K562 (cell line): ENCODE results near the gene DPEP1. TPM values are rescaled to one million over a fixed set of nuclear protein-coding genes. Genes with fewer than 3 reads are reported as not detected.
"Not testable (repeated sequence)": the region's sequence is repeated elsewhere in the genome, so short reads cannot be mapped to it uniquely, and the experiment has no call there.

ENCODE experiments used
- ATAC-seq: fragments of 200-7000 bp; cut with Tn5 transposase; 3 replicates; pipeline ENCODE4 v1.9.1; 2020; ENCODE audit warnings: moderate library complexity
- BruUV-seq: library from RNA; stranded (reverse); fragments of 400-500 nt; replicated peaks from 2 replicates; lab custom pipeline; 2021; lab: Mats Ljungman, UMichigan
- CTCF ChIA-PET: fragments of 300-600 bp; formaldehyde crosslinking; extraction: SDS; loops from one replicate; lab custom pipeline; 2021; ENCODE audit warnings: low intra/inter-chr PET ratio; lab: Yijun Ruan, JAX
- POLR2A ChIA-PET: fragments of 300-600, 350-650 bp; sonication (Branson Sonifier 250); formaldehyde crosslinking; extraction: SDS; loops from one replicate; lab custom pipeline; 2021; ENCODE audit warnings: antibody characterized with exemption, inconsistent platforms; lab: Yijun Ruan, JAX
- DNase-seq, 4 experiments: peaks; one replicate each; pipeline versions ENCODE4 v3.0.0 to v3.0.0-alpha.2; 2011 to 2018; ENCODE audit warnings: low spot score in 3 of 4, mixed read lengths in 3 of 4; ENCODE audit errors: extremely low read depth in 1 of 4
- FAIRE-seq: peaks from 2 replicates; lab custom pipeline; 2011; peaks lifted over from hg19 to GRCh38; lab: Jason Lieb, UNC
- H2AFZ ChIP-seq: 2 replicates; pipeline ENCODE4 v1.6.0; 2011; ENCODE audit warnings: low read depth, low read length, control low read depth, inconsistent platforms
- H3K27ac ChIP-seq: fragments of 200-600 bp; 3 replicates; pipeline ENCODE4 v1.8.0; 2011; ENCODE audit warnings: low read depth, mild to moderate bottlenecking, control low read depth, inconsistent platforms, low read length, moderate library complexity, mixed read lengths; ENCODE audit errors: extremely low read depth
- H3K27me3 ChIP-seq, 2 experiments: fragments of 300-600 bp in 1 of 2; 2 replicates in 1 of 2; 3 replicates in 1 of 2; pipeline versions ENCODE4 v1.6.0 to v1.8.0; 2011; ENCODE audit warnings: inconsistent platforms in 2 of 2, low read length in 2 of 2, mild to moderate bottlenecking in 1 of 2, mixed read lengths in 1 of 2, moderate library complexity in 1 of 2; ENCODE audit not compliant: control insufficient read depth in 2 of 2, insufficient read depth in 2 of 2
- H3K36me3 ChIP-seq: fragments of 300-600 bp; 3 replicates; pipeline ENCODE4 v1.8.0; 2011; ENCODE audit warnings: mild to moderate bottlenecking, low read length, inconsistent platforms; ENCODE audit not compliant: control insufficient read depth, insufficient read depth
- H3K4me1 ChIP-seq, 2 experiments: fragments of 200-600 bp in 1 of 2; replicated peaks in 1 of 2; 2 replicates in 1 of 2; 3 replicates in 1 of 2; pipeline versions ENCODE4 v1.5.1 to v1.8.0; 2011; ENCODE audit warnings: inconsistent platforms in 2 of 2, low read length in 2 of 2, mild to moderate bottlenecking in 1 of 2, mixed read lengths in 1 of 2, moderate library complexity in 1 of 2; ENCODE audit not compliant: control insufficient read depth in 2 of 2, insufficient read depth in 2 of 2
- H3K4me2 ChIP-seq: 2 replicates; pipeline ENCODE4 v1.6.1; 2011; ENCODE audit warnings: low read length, control low read depth, inconsistent platforms, mixed read lengths; ENCODE audit not compliant: insufficient read depth
- H3K4me3 ChIP-seq: fragments of 200-600 bp; sonication (generic), shearing (Covaris generic); 2 replicates; pipeline ENCODE4 v1.5.1; 2016; ENCODE audit warnings: control low read depth, inconsistent platforms
- H3K79me2 ChIP-seq: fragments of 200-600 bp; 3 replicates; pipeline ENCODE4 v1.8.0; 2011; ENCODE audit warnings: low read length, inconsistent platforms; ENCODE audit not compliant: control insufficient read depth, insufficient read depth
- H3K9ac ChIP-seq, 2 experiments: 2 replicates each; pipeline versions ENCODE4 v1.6.0 to v1.6.1; 2011; ENCODE audit warnings: low read depth in 2 of 2, low read length in 2 of 2, control low read depth in 1 of 2, inconsistent platforms in 1 of 2, mild to moderate bottlenecking in 1 of 2, mixed read lengths in 1 of 2; ENCODE audit not compliant: insufficient read depth in 1 of 2
- H3K9me1 ChIP-seq: one replicate; pipeline ENCODE4 v1.6.0; 2011; ENCODE audit warnings: inconsistent platforms, mild to moderate bottlenecking, low read length, moderate library complexity; ENCODE audit not compliant: control insufficient read depth, insufficient read depth
- H3K9me3 ChIP-seq: replicated peaks from 2 replicates; pipeline ENCODE4 v1.5.1; 2011; ENCODE audit warnings: low read depth, low read length, inconsistent platforms; ENCODE audit not compliant: control insufficient read depth, insufficient read depth
- H4K20me1 ChIP-seq: replicated peaks from 2 replicates; pipeline ENCODE4 v1.6.1; 2011; ENCODE audit warnings: low read length, inconsistent platforms, mixed read lengths; ENCODE audit not compliant: control insufficient read depth, insufficient read depth
- CBX5 ChIP-seq: IDR thresholded peaks from 2 replicates; pipeline ENCODE4 v1.6.1; 2014; ENCODE audit warnings: low read depth, borderline replicate concordance
- RAD21 ChIP-seq, 2 experiments: fragments of 250-450 bp in 1 of 2; fragments of 450-650 bp in 1 of 2; sonication (Bioruptor Pico) in 1 of 2; formaldehyde crosslinking in 1 of 2; IDR thresholded peaks in 1 of 2; conservative IDR thresholded peaks in 1 of 2; 2 replicates each; pipeline versions ENCODE4 v1.4.0 to v1.8.0; 2020 to 2022; ENCODE audit warnings: mild to moderate bottlenecking in 2 of 2, moderate library complexity in 1 of 2
- SMC3 ChIP-seq: conservative IDR thresholded peaks from 2 replicates; pipeline ENCODE4 v1.6.1; 2011; ENCODE audit warnings: low read depth, low read length, improper control_type of control experiment; ENCODE audit not compliant: insufficient read depth
- STAG1 ChIP-seq: sonication (generic); formaldehyde crosslinking; IDR thresholded peaks from 2 replicates; pipeline ENCODE4 v1.5.0; 2020; ENCODE audit warnings: missing genetic modification reagents, borderline replicate concordance
- whole genome bisulfite sequencing: fragments of 100-300 bp; shearing (Covaris generic); methylation state at CpG from one replicate; pipeline ENCODE4 v1.1.6; 2016; ENCODE audit warnings: low coverage, mixed read lengths; ENCODE audit not compliant: insufficient coverage; ENCODE audit errors: missing lambda C conversion rate; 5-methylcytosine and 5-hydroxymethylcytosine counted together
- in situ Hi-C: fragments of 300-500 bp; cut with MboI; formaldehyde crosslinking; loops from 4 replicates; pipeline ENCODE4 v1.15.0; 2018; ENCODE audit warnings: inconsistent platforms, mixed read lengths
- intact Hi-C: fragments of 100-400 bp; cut with micrococcal nuclease; formaldehyde crosslinking; loops from 2 replicates; pipeline ENCODE4 v1.14.2; 2022
- polyA plus RNA-seq, 8 experiments: library from polyadenylated mRNA; depleted of rRNA in 4 of 8; stranded (reverse) in 5 of 8; unstranded in 3 of 8; fragments of >200 nt; fragmentation: Nextera tagmentation in 2 of 8; fragmentation: Illumina TruSeq in 1 of 8; extraction: Ambion mirVana in 2 of 8; extraction: Trizol in 1 of 8; gene quantifications; 2 replicates each; pipeline versions ENCODE4 v1.2.1 to v1.2.3, GENCODE V29; 2011 to 2014; ENCODE audit warnings: inconsistent platforms in 1 of 8, missing spikeins in 1 of 8
- total RNA-seq, 7 experiments: library from RNA; depleted of rRNA in 6 of 7; stranded (reverse); fragments of >200 nt in 6 of 7; fragmentation: Illumina TruSeq in 2 of 7; extraction: Trizol in 2 of 7; gene quantifications; 2 replicates each; pipeline versions ENCODE4 v1.2.1 to v1.2.3, GENCODE V29; 2011 to 2021; ENCODE audit warnings: low replicate concordance in 1 of 7
- TF ChIP-seq, protein P1 (sequence below), 3 experiments: IDR thresholded peaks in 2 of 3; conservative IDR thresholded peaks in 1 of 3; 2 replicates each; pipeline ENCODE4 v1.5.1; 2011 to 2012; ENCODE audit warnings: low read length in 3 of 3, mild to moderate bottlenecking in 3 of 3, control low read depth in 2 of 3, improper control_type of control experiment in 1 of 3, inconsistent platforms in 1 of 3, low read depth in 1 of 3, mixed read lengths in 1 of 3, moderate library complexity in 1 of 3; ENCODE audit not compliant: insufficient read depth in 2 of 3
- TF ChIP-seq, protein P2 (sequence below): sonication (generic); formaldehyde crosslinking; IDR thresholded peaks from 2 replicates; pipeline ENCODE4 v1.8.1; 2023; ENCODE audit warnings: mild to moderate bottlenecking, missing genetic modification reagents

DPEP1 gene
- total and polyA plus RNA-seq, 9 of the 15 experiments (the other 6 are each of a cell fraction or from before 2014, with no cell fraction given): 0.14 to 0.31 (median 0.20) TPM; not detected in 6

DNA sequence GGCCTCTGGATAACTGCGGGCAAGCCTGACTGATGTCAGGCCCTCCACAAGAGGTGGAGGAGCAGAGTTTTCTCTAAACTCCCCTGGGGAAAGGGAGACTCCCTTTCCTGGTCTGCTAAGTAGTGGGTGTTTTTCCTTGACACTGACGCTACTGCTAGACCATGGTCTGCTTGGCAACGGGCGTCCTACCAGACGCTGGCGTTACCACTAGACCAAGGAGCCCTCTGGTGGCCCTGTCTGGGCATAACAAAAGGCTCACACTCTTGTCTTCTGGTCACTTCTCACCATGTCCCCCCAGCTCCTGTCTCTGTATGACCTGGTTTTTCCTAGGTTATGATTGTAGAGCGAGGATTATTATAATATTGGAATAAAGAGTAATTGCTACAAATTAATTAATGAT, 53.6 kb downstream of the DPEP1 start:
- DNase-seq: peak in 1 of 4 experiments; percentile 68
- CTCF ChIA-PET: interaction anchor here (1.2 kb wide), 1 partner anchor 92 kb away, joined by 4 read pairs; no protein-coding TSS in a partner anchor
- POLR2A ChIA-PET, in situ Hi-C loops, H3K9me3 ChIP-seq, H3K4me3 ChIP-seq, H3K4me2 ChIP-seq, H3K9ac ChIP-seq, H3K27me3 ChIP-seq, H2AFZ ChIP-seq, BruUV-seq, H3K9me1 ChIP-seq, H4K20me1 ChIP-seq, H3K79me2 ChIP-seq, H3K27ac ChIP-seq: not testable (repeated sequence)
- ATAC-seq: peak; percentile 46; the same call in 1 of the 3 replicates
- FAIRE-seq: peak; percentile 75
- WGBS: 7% methylated on average over 6 of the region's 7 CpGs
- intact Hi-C loops: loop anchor here (2.0 kb wide), 1 partner anchor 92 kb away; the partner anchor contains the start of gene CPNE7
- Histone ChIP-seq H3K4me1 (peaks cover 3 to 19% of the 10 kb centered on the region in 2 experiments; a peak in 3 of 5 replicates), H3K36me3 (peaks cover 19% of the 10 kb centered on the region; the same call in 2 of the 3 replicates)
- TF ChIP-seq, protein P1, sequence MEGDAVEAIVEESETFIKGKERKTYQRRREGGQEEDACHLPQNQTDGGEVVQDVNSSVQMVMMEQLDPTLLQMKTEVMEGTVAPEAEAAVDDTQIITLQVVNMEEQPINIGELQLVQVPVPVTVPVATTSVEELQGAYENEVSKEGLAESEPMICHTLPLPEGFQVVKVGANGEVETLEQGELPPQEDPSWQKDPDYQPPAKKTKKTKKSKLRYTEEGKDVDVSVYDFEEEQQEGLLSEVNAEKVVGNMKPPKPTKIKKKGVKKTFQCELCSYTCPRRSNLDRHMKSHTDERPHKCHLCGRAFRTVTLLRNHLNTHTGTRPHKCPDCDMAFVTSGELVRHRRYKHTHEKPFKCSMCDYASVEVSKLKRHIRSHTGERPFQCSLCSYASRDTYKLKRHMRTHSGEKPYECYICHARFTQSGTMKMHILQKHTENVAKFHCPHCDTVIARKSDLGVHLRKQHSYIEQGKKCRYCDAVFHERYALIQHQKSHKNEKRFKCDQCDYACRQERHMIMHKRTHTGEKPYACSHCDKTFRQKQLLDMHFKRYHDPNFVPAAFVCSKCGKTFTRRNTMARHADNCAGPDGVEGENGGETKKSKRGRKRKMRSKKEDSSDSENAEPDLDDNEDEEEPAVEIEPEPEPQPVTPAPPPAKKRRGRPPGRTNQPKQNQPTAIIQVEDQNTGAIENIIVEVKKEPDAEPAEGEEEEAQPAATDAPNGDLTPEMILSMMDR (IDR thresholded peaks at IDR 0.05 in 2 of 3, conservative IDR thresholded peaks at IDR 0.05 in 1 of 3; ENCODE audit: insufficient read depth in 2 of 3, low read depth in 1 of 3, low read length in 3 of 3): peak; percentile 54 to 65 (median 58)
- peak; percentile 27; the same call in 1 of the 2 replicates for TF ChIP-seq STAG1 (CRISPR knock-in tag)
- 0 out of 4 replicates have a peak, but pooled peaks of 1 of the 2 experiments have one; percentile 16 for TF ChIP-seq RAD21 (CRISPR knock-in tag; conservative IDR thresholded peaks at IDR 0.05 in 1 of 2, IDR thresholded peaks at IDR 0.05 in 1 of 2)
- TF ChIP-seq, protein P2, sequence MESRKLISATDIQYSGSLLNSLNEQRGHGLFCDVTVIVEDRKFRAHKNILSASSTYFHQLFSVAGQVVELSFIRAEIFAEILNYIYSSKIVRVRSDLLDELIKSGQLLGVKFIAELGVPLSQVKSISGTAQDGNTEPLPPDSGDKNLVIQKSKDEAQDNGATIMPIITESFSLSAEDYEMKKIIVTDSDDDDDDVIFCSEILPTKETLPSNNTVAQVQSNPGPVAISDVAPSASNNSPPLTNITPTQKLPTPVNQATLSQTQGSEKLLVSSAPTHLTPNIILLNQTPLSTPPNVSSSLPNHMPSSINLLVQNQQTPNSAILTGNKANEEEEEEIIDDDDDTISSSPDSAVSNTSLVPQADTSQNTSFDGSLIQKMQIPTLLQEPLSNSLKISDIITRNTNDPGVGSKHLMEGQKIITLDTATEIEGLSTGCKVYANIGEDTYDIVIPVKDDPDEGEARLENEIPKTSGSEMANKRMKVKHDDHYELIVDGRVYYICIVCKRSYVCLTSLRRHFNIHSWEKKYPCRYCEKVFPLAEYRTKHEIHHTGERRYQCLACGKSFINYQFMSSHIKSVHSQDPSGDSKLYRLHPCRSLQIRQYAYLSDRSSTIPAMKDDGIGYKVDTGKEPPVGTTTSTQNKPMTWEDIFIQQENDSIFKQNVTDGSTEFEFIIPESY (CRISPR knock-in tag): peak; percentile 60
- 0 out of 2 replicates have a peak, but pooled peaks have one; percentile 62 for TF ChIP-seq CBX5
- peak; percentile 27 for TF ChIP-seq SMC3
